GM21447 (cell line): ENCODE measurements around the gene UVRAG.
"Not testable (repeated sequence)": the region's sequence is repeated elsewhere in the genome, so short reads cannot be mapped to it uniquely, and the experiment has no call there.

Experiments
- ATAC-seq: cut with Tn5 transposase; IDR thresholded peaks from one replicate; pipeline ENCODE4 v1.9.1; 2021; ENCODE audit not compliant: unreplicated experiment

Gene UVRAG

DNA sequence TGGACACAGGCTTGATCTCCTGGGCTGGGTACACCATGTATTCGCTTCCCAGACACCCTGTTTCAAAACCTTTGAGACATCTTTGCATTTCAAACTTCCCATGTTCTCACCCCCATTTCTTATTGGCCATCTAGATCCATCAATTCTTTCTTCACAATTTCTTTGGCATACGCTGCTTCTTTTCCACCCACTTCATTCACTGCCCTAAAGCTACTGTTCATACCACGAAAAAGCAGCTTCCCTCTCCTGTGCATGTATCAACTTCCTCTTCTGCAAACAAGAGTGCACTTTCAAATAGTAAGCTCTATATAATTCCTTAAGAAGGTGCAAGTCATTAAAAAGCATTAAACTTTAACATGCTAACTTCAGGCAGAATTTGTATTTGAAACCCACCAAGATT is 21.4 kb downstream of the UVRAG start:
- no peak for ATAC-seq

DNA sequence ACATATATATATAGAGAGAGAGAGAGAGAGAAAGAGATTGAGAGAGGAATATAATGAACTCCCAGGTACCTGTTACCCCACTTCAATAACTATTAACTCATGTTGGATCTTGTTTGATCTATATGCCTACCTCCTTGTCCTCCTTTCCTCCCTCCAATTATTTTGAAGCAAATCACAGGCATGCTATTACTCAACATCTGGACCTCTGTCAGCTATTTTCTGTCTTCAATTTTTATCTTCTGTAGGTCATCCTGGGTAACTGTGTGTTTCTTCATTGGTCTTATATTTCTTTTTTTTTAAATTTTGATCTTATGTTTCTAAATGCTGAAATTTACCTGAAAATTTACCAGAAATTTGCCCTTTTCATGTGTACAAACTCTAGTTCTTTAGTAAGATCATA is 24.8 kb downstream of the UVRAG start:
- no peak for ATAC-seq

- ATAC-seq, result no peak
Observed at GRCh38 chr11:75840522-75840921, 25.5 kb downstream of the UVRAG start.

- ATAC-seq, result no peak
Observed at GRCh38 chr11:75841739-75842138, 26.7 kb downstream of the UVRAG start.

DNA sequence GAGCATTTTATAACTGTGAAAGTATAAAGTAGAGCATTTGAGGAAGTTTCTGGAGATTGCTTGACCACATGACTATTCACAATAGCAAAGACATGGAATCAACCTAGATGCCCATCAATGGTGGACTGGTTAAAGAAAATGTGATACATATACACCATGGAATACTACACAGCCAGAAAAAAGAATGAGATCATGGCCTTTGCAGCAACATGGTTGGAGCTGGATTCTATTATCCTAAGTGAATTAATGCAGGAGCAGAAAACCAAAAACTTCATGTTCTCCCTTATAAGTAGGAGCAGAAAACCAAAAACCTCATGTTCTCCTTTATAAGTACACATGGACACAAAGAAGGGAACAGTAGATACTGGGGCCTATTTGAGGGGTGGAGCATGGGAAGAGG is 30.3 kb downstream of the UVRAG start:
- no peak for ATAC-seq

DNA sequence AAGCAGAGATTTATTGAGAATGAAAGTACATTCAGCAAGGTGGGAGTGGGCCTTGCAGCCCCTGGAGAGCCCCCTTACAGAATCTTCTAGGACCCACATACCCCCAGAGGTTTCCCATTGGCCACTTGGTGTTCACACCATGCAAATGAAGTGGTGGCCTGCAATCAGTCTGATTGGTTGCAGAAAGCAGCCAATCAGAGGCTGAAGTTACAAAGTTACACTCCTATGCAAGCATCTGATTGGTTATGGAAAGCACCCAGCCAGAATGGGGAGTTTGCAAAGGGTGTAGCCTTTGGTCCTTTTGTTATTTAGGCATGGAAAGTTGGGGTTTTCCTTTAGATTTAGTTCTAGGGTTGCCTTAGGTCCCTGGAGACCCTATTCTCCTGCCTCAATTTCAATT is 34.9 kb downstream of the UVRAG start:
- no peak for ATAC-seq

GRCh38 chr11:75850787-75851186 is 35.8 kb downstream of the UVRAG start:
- ATAC-seq, result no peak

GRCh38 chr11:75851203-75851602 is 36.2 kb downstream of the UVRAG start:
- ATAC-seq, result no peak

- no peak for ATAC-seq
Observed at GRCh38 chr11:75852406-75853017, 37.5 kb downstream of the UVRAG start.

DNA sequence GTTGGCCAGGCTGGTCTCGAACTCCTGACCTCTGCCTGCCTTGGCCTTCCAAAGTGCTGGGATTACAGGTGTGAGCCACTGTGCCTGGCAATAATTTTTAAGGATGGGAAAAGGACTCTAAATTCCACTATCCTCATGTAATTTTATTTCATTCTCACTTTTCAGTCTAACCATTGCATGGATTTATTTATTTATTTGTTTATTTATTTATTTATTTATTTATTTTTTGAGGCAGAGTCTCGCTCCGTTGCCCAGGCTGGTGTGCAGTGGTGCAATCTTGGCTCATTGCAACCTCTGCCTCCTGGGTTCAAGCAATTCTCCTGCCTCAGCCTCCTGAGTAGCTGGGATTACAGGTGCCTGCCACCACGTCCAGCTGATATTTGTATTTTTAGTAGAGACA is 38.6 kb downstream of the UVRAG start:
- ATAC-seq, result not testable (repeated sequence)

- no peak for ATAC-seq
Observed at GRCh38 chr11:75853971-75854370, 39.0 kb downstream of the UVRAG start.

- ATAC-seq, result no peak
Observed at GRCh38 chr11:75855206-75855605, 40.2 kb downstream of the UVRAG start.

GRCh38 chr11:75856912-75857311 is 41.9 kb downstream of the UVRAG start:
- no peak for ATAC-seq

- ATAC-seq, result no peak
Observed at GRCh38 chr11:75858042-75858441, 43.0 kb downstream of the UVRAG start.

DNA sequence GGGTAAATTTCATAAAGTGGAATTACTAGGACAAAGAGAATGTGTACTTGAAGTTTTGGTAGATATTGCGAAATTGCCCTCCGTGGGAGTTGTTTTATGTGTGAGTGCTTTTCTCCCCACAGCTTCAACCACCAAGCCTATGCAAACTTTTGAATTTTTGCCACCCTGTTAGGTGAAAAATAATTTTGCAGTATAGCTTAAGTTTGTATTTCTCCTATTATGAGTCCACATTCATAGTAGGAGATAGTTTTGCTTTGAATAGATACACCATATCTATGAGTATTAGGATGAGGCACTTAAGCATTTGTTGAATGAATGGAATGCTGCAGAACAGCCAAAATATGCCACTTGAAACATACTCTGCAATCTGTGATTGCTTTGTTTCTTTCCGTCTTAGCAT is 43.6 kb downstream of the UVRAG start:
- ATAC-seq, result no peak

- no peak for ATAC-seq
Observed at GRCh38 chr11:75859614-75860013, 44.6 kb downstream of the UVRAG start.

DNA sequence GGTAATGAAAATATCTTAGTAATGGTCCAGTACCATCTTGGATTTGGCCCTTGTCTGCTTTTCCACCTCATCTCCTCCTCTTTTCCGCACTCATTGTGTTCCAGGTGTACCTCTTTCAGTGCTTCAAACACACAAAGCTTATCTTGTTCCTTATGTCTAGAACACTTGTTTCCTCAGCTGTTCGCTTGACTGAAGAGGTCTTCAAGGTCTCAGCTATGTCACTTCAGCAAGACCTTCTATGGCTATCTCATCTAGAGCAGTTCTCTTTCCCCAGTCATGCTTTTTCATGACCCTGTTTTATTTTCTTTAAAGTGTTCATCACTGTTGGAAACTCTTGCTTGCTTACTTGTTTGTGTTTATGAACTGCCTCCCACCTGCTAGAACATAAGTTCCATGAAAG is 47.4 kb downstream of the UVRAG start:
- ATAC-seq, result no peak

DNA sequence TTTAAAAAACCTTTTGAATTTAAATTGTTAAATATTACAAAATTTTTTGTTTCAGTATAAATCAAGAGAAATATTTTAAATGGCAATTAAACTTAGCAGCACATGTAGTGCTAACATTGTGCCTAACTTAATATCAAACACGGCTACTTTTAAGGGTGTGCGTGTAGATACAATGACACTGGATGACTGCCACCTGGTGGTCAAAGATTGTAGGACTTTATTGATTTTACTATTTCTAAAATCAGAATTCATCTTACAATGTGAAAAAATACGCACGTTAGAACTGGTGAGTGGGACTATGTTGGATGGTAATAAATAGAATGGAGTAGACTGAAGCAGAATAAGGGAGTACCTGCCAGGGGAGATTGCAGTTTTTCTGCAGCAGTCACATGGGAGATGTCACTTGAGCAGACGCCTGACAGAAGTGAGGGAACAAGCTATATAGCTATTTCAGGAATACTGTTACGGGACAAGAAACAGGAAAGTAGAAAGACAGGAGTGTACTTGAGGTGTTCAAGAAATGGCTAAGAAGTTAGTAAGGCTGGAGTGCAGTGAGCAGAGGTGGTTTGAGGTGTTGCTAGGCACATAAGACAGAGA is 52.9 kb downstream of the UVRAG start:
- no peak for ATAC-seq

DNA sequence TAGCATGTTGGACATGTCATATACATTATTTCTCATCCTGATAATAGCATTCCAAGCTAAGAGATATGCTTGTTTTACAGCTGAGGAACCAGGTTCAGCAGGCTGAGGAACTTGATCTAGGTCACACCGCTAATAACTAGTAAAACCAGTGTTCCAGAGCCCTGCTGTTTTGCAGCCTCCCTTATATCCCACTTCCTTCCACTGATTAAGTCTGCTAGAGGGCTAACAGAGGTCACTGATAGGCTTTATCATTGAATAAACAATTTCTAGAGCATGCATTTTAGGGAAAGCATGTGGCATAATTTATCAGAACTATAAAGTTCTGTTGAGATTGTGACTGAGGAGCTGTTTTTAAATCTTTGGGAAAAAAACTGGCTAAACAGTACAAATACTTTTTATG is 54.0 kb downstream of the UVRAG start:
- ATAC-seq, result no peak

- ATAC-seq, result no peak
Observed at GRCh38 chr11:75869661-75870455, 54.8 kb downstream of the UVRAG start.

DNA sequence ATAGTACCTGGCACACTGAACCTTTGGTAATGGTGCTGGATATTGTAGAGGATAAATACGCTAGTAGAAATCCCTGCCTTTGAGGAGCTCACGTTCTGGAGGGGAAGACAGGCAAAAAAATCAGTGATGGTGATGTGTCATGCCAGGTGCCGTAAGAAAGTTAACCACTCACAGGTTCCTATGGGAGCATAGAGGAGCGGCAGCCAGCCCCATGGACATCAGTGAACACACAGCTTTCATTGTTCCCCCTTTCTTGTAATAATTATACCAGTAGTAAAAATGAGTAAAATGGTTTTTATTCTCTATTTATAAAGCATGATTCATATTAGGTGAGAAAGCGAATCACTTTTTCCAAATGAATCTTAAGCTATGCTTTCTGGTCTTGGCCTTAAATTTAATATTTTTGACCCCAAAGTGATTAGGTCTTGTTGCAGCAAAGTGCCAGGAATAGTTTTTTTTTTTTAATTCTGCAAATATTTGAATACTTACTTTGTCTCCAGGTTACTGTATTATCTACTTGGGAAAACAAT is 57.9 kb downstream of the UVRAG start:
- ATAC-seq, result peak; percentile 38
